Stomach (tissue), 9 donors: ENCODE data around the gene CHRNB1. TPM values are rescaled to one million over a fixed set of nuclear protein-coding genes. Genes with fewer than 3 reads are reported as not detected.

Experiments used
- DNase-seq, 2 donors: peaks; one replicate each; pipeline versions ENCODE4 v3.0.0 to v3.0.0-alpha.2; 2013 to 2019
- H3K27ac ChIP-seq, 5 donors: fragments of 200-600 bp in 4 of 5; sonication (generic) in 4 of 5; one replicate each; pipeline ENCODE4 v1.5.1; 2013 to 2019; ENCODE audit warnings: mild to moderate bottlenecking in 1 of 5, moderate library complexity in 1 of 5
- H3K27me3 ChIP-seq, 3 donors: fragments of 200-600 bp; sonication (generic); one replicate each; pipeline ENCODE4 v1.5.1; 2017 to 2019; ENCODE audit warnings: mixed run types in 1 of 3
- H3K36me3 ChIP-seq, 4 donors: fragments of 200-600 bp; sonication (generic); 1 replicate in 3 of 4; 2 replicates in 1 of 4; pipeline ENCODE4 v1.5.1; 2016 to 2019
- H3K4me1 ChIP-seq, 4 donors: fragments of 200-600 bp; sonication (generic); one replicate each; pipeline ENCODE4 v1.5.1; 2016 to 2019
- H3K4me3 ChIP-seq, 4 donors: fragments of 200-600 bp; sonication (generic) in 3 of 4; one replicate each; pipeline ENCODE4 v1.5.1; 2016 to 2019; ENCODE audit warnings: mild to moderate bottlenecking in 1 of 4
- H3K9me3 ChIP-seq, 4 donors: fragments of 200-600 bp; sonication (generic); one replicate each; pipeline ENCODE4 v1.5.1; 2016 to 2019
- CTCF ChIP-seq, 7 experiments: fragments of 450-650 bp in 4 of 7; fragments of 200-600 bp in 3 of 7; sonication (generic) in 3 of 7; IDR thresholded peaks; one replicate each; pipeline ENCODE4 v1.5.1; 2016 to 2019; ENCODE audit warnings: antibody characterized with exemption in 7 of 7, control low read depth in 2 of 7, mild to moderate bottlenecking in 1 of 7
- EP300 ChIP-seq: sonication (generic); formaldehyde crosslinking; IDR thresholded peaks from one replicate; pipeline ENCODE4 v1.6.1; 2017; ENCODE audit warnings: antibody characterized with exemption
- POLR2A ChIP-seq, 4 donors: fragments of 450-650 bp; IDR thresholded peaks; one replicate each; pipeline ENCODE4 v1.6.1; 2016; ENCODE audit warnings: antibody characterized with exemption in 4 of 4, control low read depth in 2 of 4, mild to moderate bottlenecking in 1 of 4, moderate library complexity in 1 of 4
- POLR2AphosphoS5 ChIP-seq, 3 donors: sonication (generic); formaldehyde crosslinking; IDR thresholded peaks; one replicate each; pipeline ENCODE4 v1.6.1; 2016; ENCODE audit warnings: antibody characterized with exemption in 3 of 3
- WGBS, 5 donors: extraction: QIAGEN DNeasy Blood & Tissue Kit in 3 of 5; methylation state at CpG; one replicate each; pipeline versions ENCODE4 v1.1.5 to v1.1.7; 2013 to 2018; 5-methylcytosine and 5-hydroxymethylcytosine counted together
- intact Hi-C: fragments of 100-400 bp; cut with DNase I; formaldehyde crosslinking; loops from one replicate; pipeline ENCODE4 v1.15.1; 2023; ENCODE audit warnings: low total_unique reads
- polyA plus RNA-seq, 3 donors: library from polyadenylated mRNA; stranded (reverse); fragments of 200-250 nt; gene quantifications; one replicate each; pipeline ENCODE4 v1.2.3, GENCODE V29; 2013
- total RNA-seq, 5 donors: library from RNA; depleted of rRNA; stranded (reverse); fragments of >200 nt; gene quantifications; one replicate each; pipeline versions ENCODE4 v1.1.0 to v1.2.3, GENCODE V29; 2014 to 2016
- donor health status: healthy with polysubstance abuse.
- donor health status: Bipolar disorder and iron deficiency.
- donor health status: healthy.

CHRNB1 gene
- total and polyA plus RNA-seq, 8 donors = 1.8 to 12.0 (median 7.8) TPM; not detected in 2

GRCh38 chr17:7416323-7416722 is 28.5 kb upstream of the CHRNB1 start:
- Histone ChIP-seq H3K4me3 (no peak overlapping the region), H3K4me1 (no peaks in the 10 kb centered on the region), H3K9me3 (no peaks in the 10 kb centered on the region), H3K27ac (no peak overlapping the region), H3K36me3 (peaks cover 0 to 38% (median 17%) of the 10 kb centered on the region in 4 donors), H3K27me3 (peaks cover 0 to 5% (median 0%) of the 10 kb centered on the region in 3 donors)
- intact Hi-C loops = no loop called here
- DNase-seq = no peak
- 67 to 80% (median 70%) methylated on average over 6 of the region's 6 CpGs for WGBS, 5 donors
- no peak for TF ChIP-seq EP300
- TF ChIP-seq POLR2AphosphoS5 (IDR thresholded peaks at IDR 0.05) = no peak
- TF ChIP-seq CTCF (IDR thresholded peaks at IDR 0.05) = no peak
- no peak for TF ChIP-seq POLR2A (IDR thresholded peaks at IDR 0.05)

GRCh38 chr17:7417056-7417655 is 27.7 kb upstream of the CHRNB1 start:
- H3K36me3 ChIP-seq = peaks cover 0 to 38% (median 17%) of the 10 kb centered on the region in 4 donors
- no peak overlapping the region for H3K27ac ChIP-seq
- intact Hi-C loops = no loop called here
- TF ChIP-seq POLR2AphosphoS5 (IDR thresholded peaks at IDR 0.05) (no peak), EP300 (no peak), CTCF (IDR thresholded peaks at IDR 0.05) (no peak)
- WGBS, 5 donors = 92 to 95% (median 95%) methylated on average over 32 to 54 of the region's 54 CpGs
- H3K9me3 ChIP-seq = no peaks in the 10 kb centered on the region
- H3K4me3 ChIP-seq = no peak overlapping the region
- DNase-seq = no peak
- no peaks in the 10 kb centered on the region for H3K4me1 ChIP-seq
- peaks cover 0 to 5% (median 0%) of the 10 kb centered on the region in 3 donors for H3K27me3 ChIP-seq

- TF ChIP-seq CTCF (IDR thresholded peaks at IDR 0.05) = no peak
- TF ChIP-seq EP300 = no peak
- no peak for TF ChIP-seq POLR2AphosphoS5 (IDR thresholded peaks at IDR 0.05)
- no peak for TF ChIP-seq POLR2A (IDR thresholded peaks at IDR 0.05)
- H3K36me3 ChIP-seq = peaks cover 0 to 38% (median 17%) of the 10 kb centered on the region in 4 donors
- intact Hi-C loops = no loop called here
- no peaks in the 10 kb centered on the region for H3K4me1 ChIP-seq
- H3K9me3 ChIP-seq = no peaks in the 10 kb centered on the region
- no peak overlapping the region for H3K4me3 ChIP-seq
- H3K27ac ChIP-seq = no peak overlapping the region
- no peak for DNase-seq
- 58 to 70% (median 68%) methylated on average over 15 to 18 of the region's 18 CpGs for WGBS, 5 donors
- peaks cover 0 to 5% (median 0%) of the 10 kb centered on the region in 3 donors for H3K27me3 ChIP-seq
These were observed 26.2 kb upstream of the CHRNB1 start for GRCh38 chr17:7418472-7419152.

- no peak within 1 kb of the TSS for H3K4me3 ChIP-seq
- 64 to 77% (median 74%) methylated on average over 10 to 17 of the region's 17 CpGs for WGBS, 5 donors
- peaks cover 0 to 5% (median 0%) of the 10 kb centered on the region in 3 donors for H3K27me3 ChIP-seq
- intact Hi-C loops = loop anchor here (10.0 kb wide), 1 partner anchor 55 kb away; no protein-coding TSS in a partner anchor
- no peak within 1 kb of the TSS for H3K27ac ChIP-seq
- peak in 1 of 2 donors; percentile 51 for DNase-seq
- H3K4me1 ChIP-seq = no peaks in the 10 kb centered on the region
- no peaks in the 10 kb centered on the region for H3K9me3 ChIP-seq
- TF ChIP-seq POLR2AphosphoS5 (IDR thresholded peaks at IDR 0.05) = no peak
- TF ChIP-seq CTCF (IDR thresholded peaks at IDR 0.05) = no peak
- peaks cover 0 to 34% (median 14%) of the 10 kb centered on the region in 4 donors for H3K36me3 ChIP-seq
These were observed 24.8 kb upstream of the CHRNB1 start, which contains the start of gene SPEM1 for GRCh38 chr17:7419819-7420610. Gene SPEM1 (plus strand): TSS chr17:7420324. CDS start chr17:7420385, 61 bp downstream.
